GM11168 (cell line): ENCODE data around the gene ZNF43.
"Not testable (repeated sequence)": the region's sequence is repeated elsewhere in the genome, so short reads cannot be mapped to it uniquely, and the experiment has no call there.

Experiments used
- in situ Hi-C: fragments of 300-500 bp; cut with MboI; formaldehyde crosslinking; loops from one replicate; pipeline ENCODE4 v1.12.0; 2022; ENCODE audit warnings: low sequenced_read_pairs; ENCODE audit not compliant: unreplicated experiment

ZNF43 gene

DNA sequence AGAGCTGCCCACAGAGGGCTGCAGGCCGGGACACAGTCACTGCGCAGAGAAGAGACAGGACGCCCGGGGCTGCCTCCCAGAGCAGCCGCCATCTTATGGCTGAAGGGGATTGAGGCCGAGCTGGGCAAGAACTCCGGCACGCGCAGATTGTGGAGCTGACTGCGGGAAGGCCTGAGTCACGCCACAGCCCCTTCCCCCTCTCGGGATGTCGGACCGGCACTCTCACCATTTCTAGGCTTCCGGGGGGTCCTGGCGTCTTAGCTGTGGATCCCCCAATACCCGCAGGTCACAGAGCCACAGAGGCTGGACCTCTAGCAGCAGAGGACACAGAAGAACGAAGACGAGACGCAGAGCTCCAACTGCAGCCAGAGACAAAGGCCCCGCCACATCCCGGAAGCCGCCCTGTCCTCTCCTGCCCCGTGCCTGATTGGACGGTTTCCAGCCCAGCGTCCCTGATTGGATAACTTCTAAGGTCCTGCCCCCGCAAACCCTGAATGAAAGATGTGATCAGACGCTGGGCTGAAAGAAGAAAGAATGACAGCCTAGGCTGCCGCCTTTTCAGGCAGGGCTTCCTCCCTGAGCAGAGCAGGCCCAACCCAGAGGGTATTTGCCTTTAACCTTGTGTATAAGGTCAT is at the start of gene ZNF43:
ZNF43 (minus strand) TSS at position 373 of the 635 bp plus-strand sequence; CDS start at position 229, 144 bp downstream.
- in situ Hi-C loops = no loop called here

DNA sequence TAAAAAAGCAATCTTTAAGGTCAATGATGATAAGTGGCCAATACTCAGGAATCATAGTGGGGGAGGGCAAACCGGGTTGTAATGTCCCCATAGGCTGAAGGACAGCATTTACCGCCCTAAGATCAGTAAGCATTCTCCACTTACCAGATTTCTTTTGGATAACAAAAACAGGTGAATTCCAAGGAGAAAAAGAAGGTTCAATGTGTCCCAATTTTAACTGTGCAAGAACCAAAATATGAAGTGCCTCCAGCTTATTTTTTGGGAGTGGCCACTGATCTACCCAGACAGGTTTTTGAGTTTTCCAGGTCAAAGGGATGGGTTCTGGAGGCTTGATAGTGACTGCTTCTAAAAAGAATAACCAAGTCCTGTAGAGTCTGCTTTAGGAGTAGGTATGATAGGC is 49.5 kb upstream of the ZNF43 start:
- in situ Hi-C loops = not testable (repeated sequence)

DNA sequence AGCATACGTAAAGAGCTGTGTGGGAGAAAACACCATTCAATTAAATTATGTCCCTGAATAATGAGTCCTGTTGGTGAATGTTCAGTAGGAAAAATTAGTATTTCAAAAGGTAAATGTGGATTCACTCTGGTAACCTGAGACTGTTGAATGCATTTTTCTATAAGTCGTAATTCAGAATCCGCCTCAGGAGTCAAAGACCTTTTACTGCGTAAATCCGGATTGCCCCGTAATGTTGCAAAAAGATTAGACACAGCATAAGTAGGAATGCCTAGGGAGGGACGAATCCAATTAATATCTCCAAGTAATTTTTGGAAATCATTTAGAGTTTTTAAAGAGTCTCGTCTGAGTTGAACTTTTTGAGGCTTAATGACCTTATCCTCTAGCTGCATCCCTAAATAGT is 48.8 kb upstream of the ZNF43 start:
- in situ Hi-C loops = not testable (repeated sequence)

DNA sequence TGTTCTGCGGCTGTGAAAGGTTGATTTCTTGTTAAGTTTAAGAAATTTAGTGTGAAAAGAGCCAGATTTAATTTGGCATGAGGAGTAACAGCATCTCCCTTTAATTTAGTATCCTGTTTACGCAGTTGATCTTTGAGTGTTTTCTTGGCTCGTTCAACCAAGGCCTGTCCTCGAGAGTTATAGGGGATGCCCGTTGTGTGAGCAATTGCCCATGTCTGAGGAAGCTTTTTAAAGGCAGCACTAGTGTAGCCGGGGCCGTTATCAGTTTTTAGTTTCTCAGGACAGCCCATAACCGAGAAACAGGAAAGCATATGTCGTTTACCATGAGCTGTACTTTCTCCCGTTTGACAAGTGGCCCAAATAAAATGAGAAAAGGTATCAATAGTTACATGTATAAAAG is 47.5 kb upstream of the ZNF43 start:
- in situ Hi-C loops = no loop called here

DNA sequence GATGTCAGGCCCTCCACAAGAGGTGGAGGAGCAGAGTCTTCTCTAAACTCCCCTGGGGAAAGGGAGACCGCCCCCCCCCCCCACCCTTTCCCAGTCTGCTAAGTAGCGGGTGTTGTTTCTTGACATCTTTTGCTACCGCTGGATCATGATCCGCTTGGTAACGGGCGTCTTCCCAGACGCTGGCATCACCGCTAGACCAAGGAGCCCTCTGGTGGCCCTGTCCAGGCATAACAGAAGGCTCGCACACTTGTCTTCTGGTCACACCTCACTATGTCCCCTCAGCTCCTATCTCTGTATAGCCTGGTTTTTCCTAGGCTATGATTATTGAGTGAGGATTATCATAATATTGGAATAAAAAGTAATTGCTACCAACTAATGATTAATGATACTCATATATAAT is 44.8 kb upstream of the ZNF43 start:
- in situ Hi-C loops = not testable (repeated sequence)

DNA sequence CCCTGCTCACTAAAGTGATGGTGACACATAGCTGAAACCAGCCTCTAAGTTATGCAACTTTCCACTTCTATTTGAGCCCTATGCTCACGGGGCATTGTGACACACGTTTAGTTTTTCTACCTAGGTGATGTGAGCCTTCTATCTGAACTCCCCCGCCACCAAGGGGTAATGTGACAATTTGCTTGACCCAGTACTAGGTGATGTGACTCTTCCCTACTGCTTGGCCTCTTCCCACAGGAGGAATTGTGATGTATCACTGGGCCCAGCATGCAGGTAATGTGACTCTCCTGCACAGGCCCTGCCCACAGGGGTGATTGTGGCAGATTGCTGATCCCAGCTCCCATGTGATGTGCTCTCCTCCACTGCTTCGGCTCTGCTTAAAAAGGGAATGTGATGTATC is 42.7 kb upstream of the ZNF43 start:
- in situ Hi-C loops = loop anchor here (10.0 kb wide), 1 partner anchor 1036 kb away; no protein-coding TSS in a partner anchor

DNA sequence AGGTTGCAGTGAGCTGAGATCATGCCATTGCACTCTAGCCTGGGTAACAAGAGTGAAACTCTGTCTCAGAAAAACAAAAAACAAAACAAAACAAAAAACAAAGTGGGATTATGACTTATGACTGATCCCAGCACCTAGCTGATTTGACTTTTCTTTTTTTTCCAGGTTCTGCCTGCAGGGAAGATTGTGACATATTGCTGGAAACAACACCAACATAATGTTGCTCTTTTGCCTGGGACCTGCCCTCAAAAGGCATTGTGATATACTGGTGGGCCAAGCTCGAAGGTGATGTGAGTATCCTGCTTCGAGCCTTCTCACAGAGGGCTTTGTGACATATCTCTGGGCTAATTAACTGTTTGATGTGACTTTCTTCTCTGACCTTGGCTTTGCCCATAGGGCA is 42.0 kb upstream of the ZNF43 start:
- in situ Hi-C loops = loop anchor here (10.0 kb wide), 1 partner anchor 1037 kb away; no protein-coding TSS in a partner anchor

DNA sequence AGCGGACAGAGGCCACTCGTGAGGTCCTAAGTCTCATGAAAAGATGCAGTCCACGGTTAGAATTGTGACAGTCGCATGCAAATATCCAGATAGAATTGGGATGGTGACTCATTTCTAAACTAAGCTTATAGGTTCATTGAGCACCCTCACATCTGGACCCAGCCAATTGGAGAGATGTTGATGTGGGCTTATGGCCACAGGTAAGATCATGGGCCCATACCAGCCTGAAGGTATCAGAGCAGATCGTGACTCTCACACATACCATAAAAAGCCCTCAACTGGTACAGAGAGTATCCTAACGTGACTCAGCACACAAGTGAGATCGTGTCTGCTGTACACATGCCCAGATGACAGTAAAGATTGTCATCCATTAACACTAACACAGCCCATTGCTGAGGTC is 40.6 kb upstream of the ZNF43 start:
- in situ Hi-C loops = loop anchor here (10.0 kb wide), 1 partner anchor 1038 kb away; no protein-coding TSS in a partner anchor

DNA sequence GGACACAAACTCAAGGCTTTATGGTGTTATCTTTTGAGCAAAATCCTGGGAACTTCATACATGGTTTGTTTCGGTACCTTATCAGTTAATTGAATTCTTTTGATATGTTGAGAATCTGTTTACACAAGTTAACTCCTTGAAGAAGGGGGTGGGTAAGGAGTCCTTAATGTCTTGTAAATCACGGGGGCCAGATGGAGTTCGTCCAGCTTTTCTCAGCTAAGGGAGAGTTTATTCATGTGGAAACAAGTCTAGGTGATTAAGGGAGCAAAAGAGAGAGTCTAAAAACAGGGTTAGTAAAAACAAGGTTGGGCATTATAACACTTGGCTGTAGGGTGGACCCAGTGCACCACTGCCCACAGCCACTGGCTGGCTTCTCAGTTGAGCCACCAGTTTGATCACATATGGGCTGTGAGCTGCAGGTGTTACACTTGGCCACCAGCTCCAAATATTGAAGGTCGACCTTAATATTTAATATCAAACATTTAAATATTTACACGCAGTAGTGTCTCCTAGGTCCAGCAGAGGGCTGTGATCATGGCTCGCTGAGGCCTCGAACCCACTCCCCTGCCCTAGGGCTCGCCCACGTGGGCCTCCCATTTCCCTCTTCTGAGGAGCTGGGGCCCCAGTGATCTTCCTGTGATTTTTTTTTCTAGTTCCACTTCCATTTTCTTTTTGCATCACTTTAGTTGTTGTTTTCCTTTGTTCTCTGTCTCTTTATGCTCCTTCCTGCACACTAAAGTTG is 21.0 kb upstream of the ZNF43 start:
- in situ Hi-C loops = no loop called here

DNA sequence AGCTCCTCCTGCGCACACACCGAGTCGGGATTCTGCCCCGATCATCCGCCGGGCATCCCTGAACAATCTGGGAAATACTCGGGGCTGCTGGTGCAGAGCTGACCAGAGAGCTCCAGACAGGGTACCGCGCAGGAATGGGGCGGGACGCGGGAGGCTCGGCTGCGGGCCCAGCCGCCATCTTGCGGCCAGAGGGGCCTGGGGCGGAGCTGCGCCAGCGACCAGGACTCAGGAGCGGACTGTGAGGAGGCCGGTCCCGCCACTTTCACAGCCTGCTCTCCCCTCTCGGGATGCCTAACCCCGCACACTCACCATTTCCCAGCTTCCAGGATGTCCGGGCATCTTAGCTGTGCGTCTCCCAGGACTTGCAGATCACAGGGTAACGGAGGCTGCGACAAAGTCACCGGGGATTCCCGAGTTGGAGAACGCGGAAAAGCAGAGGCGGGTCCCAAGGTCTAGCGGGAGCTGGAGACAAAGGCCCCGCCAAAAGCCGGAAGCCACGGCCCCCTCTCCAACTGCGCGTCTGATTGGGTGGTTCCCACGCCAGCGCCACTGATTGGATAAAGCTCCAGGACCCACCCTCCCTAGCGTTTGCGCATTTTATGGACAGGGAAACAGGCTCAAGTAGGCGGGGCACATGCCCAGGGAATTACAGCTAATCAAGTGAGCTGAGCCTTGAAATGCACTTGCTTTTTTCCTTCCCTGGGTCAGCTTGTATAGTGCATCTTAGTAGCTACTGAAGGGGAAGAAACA is 15.8 kb upstream of the ZNF43 start:
- in situ Hi-C loops = no loop called here

DNA sequence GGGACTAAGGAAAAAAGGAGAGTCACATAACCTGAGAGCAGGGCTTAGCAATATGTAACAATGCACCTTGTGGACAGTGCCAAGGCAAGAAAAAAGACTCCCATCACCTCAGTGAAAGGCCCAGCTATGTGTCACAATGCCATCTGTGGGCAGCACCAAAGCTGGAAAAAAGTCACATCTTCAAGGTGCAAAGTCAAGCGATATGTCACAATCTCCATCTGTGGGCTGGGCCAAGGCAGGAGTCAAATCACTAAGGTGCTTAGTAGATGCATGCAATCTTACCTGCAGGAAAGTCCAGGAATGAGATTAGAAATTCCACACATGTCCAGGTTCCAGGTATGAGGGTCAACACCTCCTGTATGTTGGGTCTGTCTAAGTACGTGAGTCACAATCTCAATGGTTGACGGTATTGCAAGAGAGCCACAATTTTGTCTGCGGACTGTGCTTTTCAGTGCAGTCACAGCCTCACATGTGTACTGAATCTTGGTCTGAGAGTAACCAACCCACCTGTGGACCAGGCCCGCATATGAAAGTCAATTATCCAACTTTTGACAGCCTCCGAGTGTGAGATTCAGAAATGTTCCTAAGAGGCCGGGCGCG is 14.8 kb upstream of the ZNF43 start:
- in situ Hi-C loops = no loop called here

DNA sequence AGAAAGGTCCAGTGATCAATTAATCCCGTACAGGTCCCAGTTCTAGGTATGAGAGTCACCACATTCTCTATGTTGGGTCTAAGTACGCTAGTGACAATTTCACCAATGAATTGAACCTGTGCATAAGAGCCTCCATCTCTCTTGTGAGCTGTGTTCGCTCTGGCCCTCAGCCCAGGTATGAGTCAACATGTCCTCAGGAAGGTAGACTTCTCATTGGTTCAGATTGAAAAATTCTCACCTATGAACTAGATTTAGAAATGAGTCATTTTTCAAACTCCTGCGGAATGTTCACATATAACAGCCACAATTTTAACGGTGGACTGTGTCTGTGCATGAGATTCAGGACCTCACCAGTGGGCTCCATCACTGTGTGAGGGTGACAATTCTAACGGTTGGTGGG is 12.7 kb upstream of the ZNF43 start:
- in situ Hi-C loops = no loop called here

DNA sequence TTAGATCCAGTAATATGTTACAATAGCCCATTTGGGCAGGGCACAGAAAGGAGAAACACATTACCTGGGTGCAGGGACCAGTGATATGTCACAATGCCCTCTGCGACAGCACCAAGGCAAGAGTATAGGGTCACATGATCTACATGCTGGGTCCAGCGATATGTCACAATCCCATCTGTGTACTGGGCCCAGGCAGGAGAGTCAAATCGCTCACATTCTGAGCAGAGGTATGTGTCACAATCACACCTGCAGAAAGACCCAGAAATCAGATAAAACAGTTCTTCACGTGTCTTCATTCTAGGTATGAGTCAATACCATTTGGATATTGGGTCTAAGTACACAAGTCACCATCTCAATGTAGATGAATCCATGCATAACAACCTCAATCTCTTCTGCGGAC is 7.1 kb upstream of the ZNF43 start:
- in situ Hi-C loops = no loop called here

DNA sequence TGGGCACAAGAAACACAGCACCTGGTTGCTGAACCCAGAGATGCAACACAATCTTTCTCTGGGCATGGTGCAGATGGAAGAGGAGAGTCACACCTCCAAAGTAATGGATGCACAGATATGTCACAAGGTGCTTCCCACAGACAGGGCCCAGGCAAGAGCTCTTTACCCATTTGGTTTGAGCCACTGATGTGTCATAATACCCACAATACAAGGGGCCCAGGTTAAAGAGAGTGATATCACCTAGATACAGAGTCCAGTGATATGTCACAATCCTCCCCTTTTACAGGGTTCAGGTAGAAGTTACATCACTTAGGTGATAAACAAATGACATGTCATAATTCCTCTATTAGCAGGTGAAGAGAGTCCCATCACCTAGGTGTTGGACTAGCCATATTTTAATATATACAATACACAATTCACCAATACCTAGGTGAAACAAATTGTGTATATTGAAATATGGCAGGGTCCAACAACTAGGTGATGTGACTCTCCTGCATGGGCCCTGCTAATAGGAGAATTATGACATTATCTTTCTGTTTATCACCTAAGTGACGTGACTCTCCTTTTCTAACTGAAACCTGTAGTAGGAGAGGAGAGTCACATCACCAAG is 5.6 kb upstream of the ZNF43 start:
- in situ Hi-C loops = no loop called here

DNA sequence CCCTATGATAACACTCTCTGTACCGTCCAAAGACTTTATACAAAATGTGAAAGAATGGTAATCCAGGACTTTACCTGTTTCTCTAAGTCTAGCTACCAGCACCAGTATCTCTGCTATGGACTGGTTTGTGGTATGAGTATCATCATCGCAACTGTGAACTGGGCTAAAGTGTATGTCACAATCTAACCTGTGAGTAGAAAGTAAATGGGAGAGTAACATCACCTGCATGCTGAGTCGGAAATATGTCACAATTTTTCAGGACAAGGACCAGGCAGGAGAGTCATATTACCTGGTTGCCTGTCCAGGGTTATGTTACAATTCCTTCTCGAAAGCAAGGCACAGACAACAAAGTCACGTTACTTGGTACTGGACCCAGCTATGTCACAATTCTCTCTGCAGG is 5.1 kb upstream of the ZNF43 start:
- in situ Hi-C loops = no loop called here

DNA sequence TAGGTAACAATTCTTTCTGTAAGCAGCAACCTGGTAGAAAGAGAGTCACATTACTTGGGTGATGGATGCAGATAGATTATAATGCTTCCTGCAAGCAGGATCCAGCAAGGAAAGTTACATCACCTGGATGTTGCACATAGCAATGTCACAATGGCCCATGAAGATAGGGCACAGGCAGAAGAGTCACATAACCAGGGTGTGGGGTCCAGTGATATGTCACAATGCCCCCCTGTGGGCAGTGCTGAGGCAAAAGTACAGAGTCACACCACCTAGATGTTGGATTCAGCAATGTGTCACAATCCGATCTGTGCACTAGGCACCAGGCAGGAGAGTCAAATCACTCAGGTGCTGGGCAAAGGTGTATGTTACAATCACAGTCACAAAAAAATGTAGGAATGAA is 4.0 kb upstream of the ZNF43 start:
- in situ Hi-C loops = no loop called here

DNA sequence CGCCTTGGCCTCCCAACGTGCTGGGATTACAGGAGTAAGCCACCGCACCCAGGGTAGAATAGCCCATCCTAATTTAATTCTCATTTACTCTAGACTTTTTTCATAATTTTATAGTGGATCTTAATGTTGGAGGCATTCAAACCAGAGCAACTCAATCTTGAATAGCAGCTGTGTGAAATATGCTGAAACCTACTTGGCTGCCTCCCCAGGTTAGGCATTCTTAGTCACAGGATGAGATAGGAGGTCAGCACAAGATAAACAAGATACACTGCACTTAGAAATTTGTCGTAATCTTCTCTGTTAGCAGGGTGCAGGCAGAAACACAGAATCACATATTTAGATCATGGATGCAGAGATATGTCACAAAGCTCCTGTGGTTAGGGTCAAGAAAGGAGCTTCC is 2.7 kb upstream of the ZNF43 start:
- in situ Hi-C loops = no loop called here

DNA sequence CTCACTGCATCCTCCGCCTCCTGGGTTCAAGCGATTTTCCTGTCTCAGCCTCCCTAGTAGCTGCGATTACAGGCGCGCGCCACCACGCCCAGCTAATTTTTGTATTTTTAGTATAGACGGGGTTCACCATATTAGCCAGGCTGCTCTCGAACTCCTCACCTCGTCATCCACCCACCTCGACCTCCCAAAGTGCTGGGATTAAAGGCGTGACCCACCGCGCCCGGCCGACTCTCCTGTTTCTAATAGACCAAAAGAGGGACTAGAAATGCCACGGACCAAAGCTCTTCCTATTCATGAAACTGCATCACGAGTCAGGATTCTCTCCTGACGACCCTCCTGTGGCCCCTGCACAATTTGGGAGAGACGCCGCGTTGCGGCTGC is 563 bp downstream of the ZNF43 start:
- in situ Hi-C loops = no loop called here

DNA sequence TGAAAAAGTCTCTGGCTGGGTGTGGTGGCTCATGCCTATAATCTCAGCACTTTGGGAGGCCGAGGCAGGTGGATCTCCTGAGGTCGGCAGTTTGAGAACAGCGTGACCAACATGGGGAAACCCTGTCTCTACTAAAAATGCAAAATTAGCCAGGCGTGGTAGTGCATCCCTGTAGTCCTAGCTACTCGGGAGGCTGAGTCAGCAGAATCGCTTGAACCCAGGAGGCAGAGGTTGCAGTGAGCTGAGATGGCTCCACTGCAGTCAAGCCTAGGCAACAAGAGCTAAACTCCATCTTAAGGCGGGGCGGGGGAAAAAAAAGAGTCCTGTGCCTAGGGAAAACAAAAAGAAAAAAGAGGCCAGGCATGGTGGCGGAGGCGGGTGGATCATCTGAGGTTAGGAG is 2.2 kb downstream of the ZNF43 start:
- in situ Hi-C loops = no loop called here

DNA sequence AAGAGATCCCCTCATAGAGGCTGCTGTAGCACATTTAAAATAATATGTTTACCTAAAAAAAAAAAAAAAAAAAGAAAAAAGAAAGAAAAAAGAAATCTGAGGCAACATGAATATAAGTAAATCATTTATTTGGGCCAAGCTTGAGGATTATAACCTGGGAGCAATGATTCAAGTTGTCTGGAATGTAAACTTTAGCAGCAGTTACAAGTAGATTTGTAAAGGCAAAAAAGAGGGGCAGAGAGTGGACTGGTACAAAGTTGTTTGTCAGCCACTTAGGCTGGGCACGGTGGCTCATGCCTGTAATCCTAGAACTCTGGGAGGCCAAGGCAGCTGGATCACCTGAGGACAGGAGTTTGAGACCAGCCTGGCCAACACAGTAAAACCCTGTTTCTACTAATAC is 11.3 kb downstream of the ZNF43 start:
- in situ Hi-C loops = no loop called here
